C4-2B (cell line): ENCODE data around the gene FGD6.

Experiments used
- H3K27ac ChIP-seq: fragments of 450-650 bp; 2 replicates; pipeline ENCODE4 v1.5.1; 2017
- ZFX ChIP-seq: fragments of 450-650 bp; IDR thresholded peaks from 2 replicates; pipeline ENCODE4 v1.6.1; 2017
- TF ChIP-seq, protein P1 (sequence below): fragments of 450-650 bp; conservative IDR thresholded peaks from 2 replicates; pipeline ENCODE4 v1.5.1; 2017; ENCODE audit warnings: mild to moderate bottlenecking

Gene FGD6

DNA sequence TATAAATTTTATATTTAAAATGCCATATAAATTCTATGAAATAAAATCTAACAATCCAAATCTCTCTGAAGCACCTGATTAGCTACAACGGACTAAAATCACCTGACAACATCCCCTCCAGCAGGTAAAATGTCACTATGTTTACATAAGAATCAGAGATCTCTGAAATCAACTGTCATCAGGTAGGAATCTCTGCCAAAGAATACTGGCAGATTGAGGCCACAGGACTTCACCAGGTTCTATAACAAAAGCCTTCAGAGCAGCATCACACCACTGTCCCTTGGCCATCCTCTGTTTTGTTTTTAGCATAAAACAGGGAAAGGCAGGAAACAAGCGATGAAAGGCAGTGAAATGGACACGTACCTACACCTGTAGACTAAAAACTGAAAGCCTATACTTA is 22.1 kb downstream of the FGD6 start:
- TF ChIP-seq, protein P1, sequence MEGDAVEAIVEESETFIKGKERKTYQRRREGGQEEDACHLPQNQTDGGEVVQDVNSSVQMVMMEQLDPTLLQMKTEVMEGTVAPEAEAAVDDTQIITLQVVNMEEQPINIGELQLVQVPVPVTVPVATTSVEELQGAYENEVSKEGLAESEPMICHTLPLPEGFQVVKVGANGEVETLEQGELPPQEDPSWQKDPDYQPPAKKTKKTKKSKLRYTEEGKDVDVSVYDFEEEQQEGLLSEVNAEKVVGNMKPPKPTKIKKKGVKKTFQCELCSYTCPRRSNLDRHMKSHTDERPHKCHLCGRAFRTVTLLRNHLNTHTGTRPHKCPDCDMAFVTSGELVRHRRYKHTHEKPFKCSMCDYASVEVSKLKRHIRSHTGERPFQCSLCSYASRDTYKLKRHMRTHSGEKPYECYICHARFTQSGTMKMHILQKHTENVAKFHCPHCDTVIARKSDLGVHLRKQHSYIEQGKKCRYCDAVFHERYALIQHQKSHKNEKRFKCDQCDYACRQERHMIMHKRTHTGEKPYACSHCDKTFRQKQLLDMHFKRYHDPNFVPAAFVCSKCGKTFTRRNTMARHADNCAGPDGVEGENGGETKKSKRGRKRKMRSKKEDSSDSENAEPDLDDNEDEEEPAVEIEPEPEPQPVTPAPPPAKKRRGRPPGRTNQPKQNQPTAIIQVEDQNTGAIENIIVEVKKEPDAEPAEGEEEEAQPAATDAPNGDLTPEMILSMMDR, result no peak
- no peak for TF ChIP-seq ZFX
- H3K27ac ChIP-seq, result no peak overlapping the region

DNA sequence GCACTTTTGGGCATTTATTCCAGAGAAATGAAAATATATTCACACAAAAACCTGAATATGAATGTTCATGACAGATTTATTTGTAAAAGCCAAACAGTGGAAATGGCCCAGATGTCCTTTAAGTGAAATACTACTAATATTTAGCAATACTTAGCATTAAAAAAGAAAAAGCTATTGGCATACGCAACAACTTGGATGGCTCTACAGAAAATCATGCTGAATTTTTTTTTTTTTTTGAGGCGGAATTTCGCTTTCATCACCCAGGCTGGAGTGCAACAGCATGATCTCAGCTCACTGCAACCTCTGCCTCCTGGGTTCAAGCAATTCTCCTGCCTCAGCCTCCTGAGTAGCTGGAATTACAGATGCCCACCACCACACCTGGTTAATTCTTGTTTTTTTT is 24.1 kb downstream of the FGD6 start:
- H3K27ac ChIP-seq, result no peak overlapping the region

DNA sequence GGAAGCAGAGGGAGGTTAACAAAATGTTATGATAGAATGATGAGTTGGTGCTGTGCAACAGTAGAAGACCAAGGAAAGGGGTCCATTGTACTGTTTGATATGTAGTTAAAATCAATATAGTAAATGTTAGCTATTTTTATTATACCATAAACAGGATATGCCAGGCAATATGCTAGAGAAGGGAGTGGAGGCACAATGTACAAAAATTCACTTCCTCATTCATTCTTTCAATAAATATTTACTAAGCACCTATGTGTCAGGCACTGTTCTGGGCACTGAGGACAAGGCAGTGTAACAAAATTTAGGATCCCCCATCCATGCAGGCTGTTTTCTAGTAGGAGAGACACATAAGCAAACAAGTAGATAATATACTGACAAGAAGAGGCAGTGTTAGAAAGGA is 25.0 kb downstream of the FGD6 start:
- TF ChIP-seq ZFX, result no peak
- TF ChIP-seq, protein P1, result no peak

More for the DNA sequence above, 24.1 kb downstream of the FGD6 start:
- TF ChIP-seq ZFX, result no peak
- TF ChIP-seq, protein P1, result no peak

DNA sequence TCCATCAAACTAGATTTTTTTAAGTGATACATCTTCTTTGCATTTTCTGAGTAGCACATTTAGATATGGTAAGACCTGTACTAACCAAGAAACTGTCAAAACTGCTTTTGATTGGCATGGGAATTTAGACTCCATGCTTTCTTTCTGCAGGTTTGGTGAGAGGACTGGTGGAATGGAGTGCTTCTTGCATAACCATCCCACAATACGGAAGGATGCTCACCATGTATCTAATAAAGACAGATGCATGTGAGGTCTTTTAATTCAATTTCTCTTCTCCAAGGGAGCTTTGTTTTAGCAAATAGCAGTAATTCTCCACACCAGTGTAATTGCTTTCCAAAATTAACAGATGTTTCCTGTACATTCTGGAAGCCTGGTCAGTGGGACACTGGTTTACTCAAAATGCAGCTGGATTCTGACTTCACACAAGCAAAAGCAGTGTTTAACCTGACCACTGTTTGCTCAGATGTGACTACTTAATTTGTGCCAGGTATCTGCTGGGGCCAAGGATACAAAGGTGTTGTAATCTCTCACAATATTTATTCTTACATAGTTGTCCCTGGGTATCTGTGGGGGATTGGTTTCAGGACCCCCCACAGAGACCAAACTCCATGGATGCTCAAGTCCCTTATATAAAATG is 26.1 kb downstream of the FGD6 start:
- TF ChIP-seq, protein P1, result no peak
- TF ChIP-seq ZFX, result no peak
- H3K27ac ChIP-seq, result no peak overlapping the region

More for the DNA sequence above, 25.0 kb downstream of the FGD6 start:
- no peak overlapping the region for H3K27ac ChIP-seq

DNA sequence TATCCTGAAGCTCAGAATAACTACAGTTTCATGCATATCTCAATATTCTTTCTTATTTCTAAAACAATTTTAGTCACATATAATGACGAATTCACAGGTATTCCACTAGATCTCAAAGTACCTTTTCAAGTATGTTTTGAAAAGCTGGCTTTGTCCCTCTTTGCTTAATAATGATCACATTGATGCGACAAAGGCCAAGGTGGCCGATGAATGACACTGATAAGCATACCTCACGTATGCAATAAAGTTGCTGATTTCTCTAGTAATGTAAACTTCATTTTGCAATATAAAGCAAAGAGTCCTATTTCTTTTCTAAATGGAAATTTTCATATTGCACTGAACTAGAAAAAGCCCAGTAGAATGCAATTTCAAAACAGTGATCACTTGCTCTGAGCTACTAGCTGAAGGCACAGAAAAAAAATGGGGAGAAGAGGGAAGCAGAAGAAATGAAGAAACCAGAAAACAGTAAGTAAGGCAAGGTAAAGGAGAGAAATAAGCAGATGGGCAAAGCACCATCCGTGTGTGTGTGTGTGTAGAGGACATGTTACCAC is 29.3 kb downstream of the FGD6 start:
- TF ChIP-seq, protein P1, result no peak
- no peak for TF ChIP-seq ZFX
- no peak overlapping the region for H3K27ac ChIP-seq

DNA sequence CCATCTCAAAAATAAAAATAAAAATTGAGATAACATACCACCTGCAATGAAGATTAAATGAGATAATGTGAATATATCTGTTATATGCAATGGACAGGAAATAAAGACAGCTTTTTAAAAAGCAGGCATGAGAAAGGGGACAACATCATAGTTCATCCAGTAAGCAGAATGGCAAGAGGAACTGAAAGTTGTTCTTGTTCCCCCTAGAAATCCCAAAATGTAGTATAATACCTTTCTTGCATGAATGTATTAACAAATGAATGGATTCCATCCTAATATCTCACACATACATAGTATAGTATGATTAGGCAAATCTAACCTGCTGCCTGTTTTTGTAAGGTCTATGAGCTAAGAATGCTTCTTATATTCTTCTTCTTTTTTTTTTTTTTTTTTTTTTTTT is 31.4 kb downstream of the FGD6 start:
- TF ChIP-seq, protein P1, result no peak
- TF ChIP-seq ZFX, result no peak
- no peak overlapping the region for H3K27ac ChIP-seq

DNA sequence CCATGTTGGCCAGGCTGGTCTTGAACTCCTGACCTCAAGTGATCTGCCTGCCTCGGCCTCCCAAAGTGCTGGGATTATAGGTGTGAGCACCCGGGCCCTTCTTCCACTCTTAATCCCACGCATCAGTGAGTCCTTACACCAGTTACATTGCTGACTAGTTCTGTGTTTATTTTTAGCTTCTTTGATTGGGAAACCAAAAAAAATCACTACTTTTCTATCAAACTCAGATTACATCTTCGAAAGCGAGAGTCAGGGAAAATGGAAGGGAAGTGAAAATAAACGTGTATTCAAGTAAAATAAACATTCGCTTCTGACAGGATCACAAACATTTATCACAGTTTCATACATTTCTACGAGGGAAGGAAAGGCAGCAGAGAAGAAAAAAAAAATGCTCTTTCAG is 32.2 kb downstream of the FGD6 start:
- no peak overlapping the region for H3K27ac ChIP-seq
- TF ChIP-seq ZFX, result no peak
- TF ChIP-seq, protein P1, result no peak
